Fibroblast of pulmonary artery (primary cell): ENCODE results near the gene MYRF.
A peak's percentile ranks its signal among the peaks of the same experiment; 100 is the strongest.

Source experiments
- DNase-seq: peaks from one replicate; pipeline ENCODE4 v3.0.0-alpha.2; 2010; ENCODE audit warnings: low read depth
- H3K4me3 ChIP-seq: replicated peaks from 2 replicates; pipeline ENCODE4 v1.5.1; 2011; ENCODE audit warnings: low read depth, mild to moderate bottlenecking, control low read depth, low read length, moderate library complexity
- TF ChIP-seq, protein P1 (sequence below): IDR thresholded peaks from 2 replicates; pipeline ENCODE4 v1.5.1; 2011; ENCODE audit warnings: mild to moderate bottlenecking, control low read depth, low read length, inconsistent platforms; ENCODE audit errors: missing control alignments

MYRF gene

GRCh38 chr11:61793829-61794204 lies 41.4 kb downstream of the MYRF start:
- TF ChIP-seq, protein P1, sequence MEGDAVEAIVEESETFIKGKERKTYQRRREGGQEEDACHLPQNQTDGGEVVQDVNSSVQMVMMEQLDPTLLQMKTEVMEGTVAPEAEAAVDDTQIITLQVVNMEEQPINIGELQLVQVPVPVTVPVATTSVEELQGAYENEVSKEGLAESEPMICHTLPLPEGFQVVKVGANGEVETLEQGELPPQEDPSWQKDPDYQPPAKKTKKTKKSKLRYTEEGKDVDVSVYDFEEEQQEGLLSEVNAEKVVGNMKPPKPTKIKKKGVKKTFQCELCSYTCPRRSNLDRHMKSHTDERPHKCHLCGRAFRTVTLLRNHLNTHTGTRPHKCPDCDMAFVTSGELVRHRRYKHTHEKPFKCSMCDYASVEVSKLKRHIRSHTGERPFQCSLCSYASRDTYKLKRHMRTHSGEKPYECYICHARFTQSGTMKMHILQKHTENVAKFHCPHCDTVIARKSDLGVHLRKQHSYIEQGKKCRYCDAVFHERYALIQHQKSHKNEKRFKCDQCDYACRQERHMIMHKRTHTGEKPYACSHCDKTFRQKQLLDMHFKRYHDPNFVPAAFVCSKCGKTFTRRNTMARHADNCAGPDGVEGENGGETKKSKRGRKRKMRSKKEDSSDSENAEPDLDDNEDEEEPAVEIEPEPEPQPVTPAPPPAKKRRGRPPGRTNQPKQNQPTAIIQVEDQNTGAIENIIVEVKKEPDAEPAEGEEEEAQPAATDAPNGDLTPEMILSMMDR, result no peak
- peak overlapping the region; percentile 78 for H3K4me3 ChIP-seq

GRCh38 chr11:61794579-61794978 lies 42.1 kb downstream of the MYRF start:
- TF ChIP-seq, protein P1, result no peak
- H3K4me3 ChIP-seq, result no peak overlapping the region
- DNase-seq, result no peak

More at GRCh38 chr11:61793829-61794204, 41.4 kb downstream of the MYRF start:
- no peak for DNase-seq

GRCh38 chr11:61795459-61795858 lies 43.0 kb downstream of the MYRF start:
- no peak for DNase-seq
- H3K4me3 ChIP-seq, result no peak overlapping the region
- TF ChIP-seq, protein P1, result no peak

DNA sequence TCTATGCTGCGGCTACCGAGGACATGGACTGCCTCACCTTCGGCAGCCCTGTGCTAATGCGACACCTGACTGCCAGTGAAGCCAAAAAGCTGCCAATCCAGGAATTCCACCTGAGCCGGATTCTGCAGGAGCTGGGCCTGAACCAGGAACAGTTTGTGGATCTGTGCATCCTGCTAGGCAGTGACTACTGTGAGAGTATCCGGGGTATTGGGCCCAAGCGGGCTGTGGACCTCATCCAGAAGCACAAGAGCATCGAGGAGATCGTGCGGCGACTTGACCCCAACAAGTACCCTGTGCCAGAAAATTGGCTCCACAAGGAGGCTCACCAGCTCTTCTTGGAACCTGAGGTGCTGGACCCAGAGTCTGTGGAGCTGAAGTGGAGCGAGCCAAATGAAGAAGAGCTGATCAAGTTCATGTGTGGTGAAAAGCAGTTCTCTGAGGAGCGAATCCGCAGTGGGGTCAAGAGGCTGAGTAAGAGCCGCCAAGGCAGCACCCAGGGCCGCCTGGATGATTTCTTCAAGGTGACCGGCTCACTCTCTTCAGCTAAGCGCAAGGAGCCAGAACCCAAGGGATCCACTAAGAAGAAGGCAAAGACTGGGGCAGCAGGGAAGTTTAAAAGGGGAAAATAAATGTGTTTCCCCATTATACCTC lies 43.6 kb downstream of the MYRF start:
- no peak overlapping the region for H3K4me3 ChIP-seq
- TF ChIP-seq, protein P1, result no peak
- DNase-seq, result no peak

GRCh38 chr11:61797263-61797944 lies 45.0 kb downstream of the MYRF start:
- H3K4me3 ChIP-seq, result no peak overlapping the region
- peak; percentile 93 for DNase-seq
- TF ChIP-seq, protein P1, result peak; percentile 78

- no peak for DNase-seq
- TF ChIP-seq, protein P1, result no peak
- no peak overlapping the region for H3K4me3 ChIP-seq
These were observed 47.3 kb downstream of the MYRF start for GRCh38 chr11:61799665-61800284.
